GM21576 (cell line): Measurements from ENCODE around the gene AIDA.
A peak's percentile ranks its signal among the peaks of the same experiment; 100 is the strongest.

ENCODE experiments used
- ATAC-seq: cut with Tn5 transposase; IDR thresholded peaks from one replicate; pipeline ENCODE4 v1.9.1; 2021; ENCODE audit warnings: mild to moderate bottlenecking, moderate library complexity; ENCODE audit not compliant: unreplicated experiment

Gene AIDA

GRCh38 chr1:222653178-222653827 is 59.0 kb downstream of the AIDA start:
- peak; percentile 53 for ATAC-seq

GRCh38 chr1:222652676-222653075 is 59.6 kb downstream of the AIDA start:
- no peak for ATAC-seq

GRCh38 chr1:222644636-222644980 is 67.7 kb downstream of the AIDA start:
- ATAC-seq: no peak

GRCh38 chr1:222643938-222644635 is 68.2 kb downstream of the AIDA start:
- peak; percentile 99 for ATAC-seq

- no peak for ATAC-seq
These were observed 68.7 kb downstream of the AIDA start for GRCh38 chr1:222643606-222643937.

- ATAC-seq: no peak
These were observed 69.8 kb downstream of the AIDA start for GRCh38 chr1:222642468-222642867.

- no peak for ATAC-seq
These were observed 70.9 kb downstream of the AIDA start for GRCh38 chr1:222641269-222641948.

- ATAC-seq: peak; percentile 91
These were observed 77.9 kb downstream of the AIDA start for GRCh38 chr1:222634180-222635013.

GRCh38 chr1:222632749-222633148 is 79.5 kb downstream of the AIDA start:
- ATAC-seq: no peak

GRCh38 chr1:222631611-222632208 is 80.6 kb downstream of the AIDA start:
- no peak for ATAC-seq

- ATAC-seq: no peak
These were observed 82.3 kb downstream of the AIDA start for GRCh38 chr1:222629921-222630535.

GRCh38 chr1:222627232-222627631 is 85.1 kb downstream of the AIDA start:
- no peak for ATAC-seq

- no peak for ATAC-seq
These were observed 88.1 kb downstream of the AIDA start for GRCh38 chr1:222624214-222624613.

GRCh38 chr1:222623458-222623857 is 88.8 kb downstream of the AIDA start:
- no peak for ATAC-seq

- ATAC-seq: no peak
These were observed 89.5 kb downstream of the AIDA start for GRCh38 chr1:222622765-222623164.

GRCh38 chr1:222620566-222620965 is 91.7 kb downstream of the AIDA start:
- ATAC-seq: peak; percentile 24

GRCh38 chr1:222618880-222619596 is 93.3 kb downstream of the AIDA start:
- no peak for ATAC-seq
